ENCODE data around the gene TPTE.
"Not testable (repeated sequence)": the region's sequence is repeated elsewhere in the genome, so short reads cannot be mapped to it uniquely, and the experiment has no call there.

Gene TPTE

DNA sequence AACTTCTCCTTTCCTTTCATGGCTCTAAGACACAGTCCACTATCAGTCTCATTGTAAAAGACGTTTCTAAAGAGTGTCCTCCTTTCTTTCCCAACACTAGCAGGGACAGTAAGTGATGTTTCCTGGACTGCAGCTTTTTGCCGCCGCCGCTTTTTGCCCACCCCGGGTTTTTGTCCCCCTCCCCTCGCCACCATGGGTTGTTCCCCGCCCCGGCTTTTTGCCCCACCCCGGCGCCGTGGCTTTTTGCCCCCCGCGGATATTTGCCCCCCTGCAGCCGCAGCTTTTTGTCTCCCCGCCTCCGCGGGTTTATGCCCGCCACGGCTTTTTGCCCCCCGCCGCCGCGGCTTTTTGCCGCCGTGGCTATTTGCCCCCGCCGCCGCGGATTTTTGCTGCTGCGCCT is 95.2 kb downstream of the TPTE start:
- DNase-seq (ENCODE audit: low read depth in 1 of 2, low spot score in 1 of 2): no peak

DNA sequence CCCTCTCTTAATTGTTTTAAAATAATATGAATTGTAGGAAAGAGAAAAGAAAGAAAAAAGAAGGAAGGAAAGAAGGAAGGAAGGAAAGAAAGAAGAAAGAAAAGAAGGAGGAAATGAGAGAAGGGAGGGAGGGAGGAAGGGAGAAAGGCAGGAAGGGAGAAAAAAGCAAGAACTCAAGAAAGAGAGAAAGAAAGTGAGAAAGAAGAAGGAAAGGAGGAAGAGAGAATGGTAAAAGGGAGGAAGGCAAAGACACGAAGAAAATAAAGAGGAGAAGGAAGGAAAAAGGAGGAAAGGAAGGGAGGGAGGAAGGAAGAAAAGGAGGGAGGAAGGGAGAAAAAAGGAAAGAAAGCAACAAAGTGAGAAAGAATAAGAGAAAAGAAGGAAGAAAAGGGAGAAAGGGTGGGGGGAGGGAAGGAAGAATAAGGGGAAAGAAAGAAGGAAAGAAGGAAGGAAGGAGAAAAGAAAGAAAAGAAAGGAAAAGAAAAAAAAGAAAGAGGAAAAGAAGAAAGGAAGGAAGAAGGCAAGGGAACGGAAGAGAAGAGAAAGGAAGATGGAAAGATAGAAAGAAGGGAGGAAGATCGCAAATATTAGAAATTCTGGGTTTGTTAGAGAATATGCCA is 95.9 kb downstream of the TPTE start:
- not testable (repeated sequence) for DNase-seq (ENCODE audit: low read depth in 1 of 2, low spot score in 1 of 2)

DNA sequence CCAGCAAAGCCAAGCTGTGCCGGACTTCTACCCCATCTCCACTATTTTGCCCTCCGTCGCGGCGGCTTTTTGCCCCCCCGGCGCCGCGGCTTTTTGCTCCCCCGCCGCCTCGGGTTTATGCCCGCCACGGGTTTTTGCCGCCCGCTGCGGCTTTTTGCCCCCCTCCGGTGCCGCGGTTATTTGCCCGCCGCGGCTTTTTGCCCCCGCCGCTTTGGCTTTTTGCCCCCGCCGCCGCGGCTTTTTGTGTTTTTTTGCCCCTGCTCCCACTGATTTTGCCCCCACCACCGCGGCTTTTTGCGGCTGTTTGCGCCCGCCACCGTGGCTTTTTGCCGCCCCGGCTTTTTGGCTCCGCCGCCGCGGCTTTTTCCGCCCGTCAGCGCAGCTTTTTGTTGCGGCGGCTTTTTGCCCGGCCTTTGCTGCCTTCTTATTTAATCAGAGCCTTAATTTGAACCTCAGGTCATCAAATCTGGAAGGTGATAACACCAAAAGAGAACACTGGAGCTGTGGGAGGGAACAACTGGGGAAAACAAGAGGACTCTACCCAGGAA is 106.0 kb downstream of the TPTE start:
- DNase-seq (ENCODE audit: low read depth in 1 of 2, low spot score in 1 of 2): no peak

DNA sequence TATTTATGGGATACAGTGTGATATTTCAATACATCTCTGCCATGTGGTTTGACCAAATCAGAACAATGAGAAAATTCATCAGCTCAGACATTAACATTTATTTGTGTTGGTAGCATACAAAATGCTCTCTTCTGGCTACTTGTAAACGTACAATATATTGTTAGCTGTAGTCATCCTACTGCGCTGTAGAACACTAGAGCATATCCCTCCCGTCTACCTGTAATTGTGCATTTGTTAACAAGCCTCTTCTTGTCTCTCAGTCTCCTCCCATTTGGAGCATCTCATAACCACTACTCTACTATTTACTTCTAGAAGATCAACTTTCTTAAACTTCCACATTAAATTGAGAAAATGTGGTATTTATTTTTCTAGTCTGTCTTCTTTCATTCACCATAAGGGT is 107.9 kb downstream of the TPTE start:
- not testable (repeated sequence) for DNase-seq (ENCODE audit: low read depth in 1 of 2, low spot score in 1 of 2)

DNA sequence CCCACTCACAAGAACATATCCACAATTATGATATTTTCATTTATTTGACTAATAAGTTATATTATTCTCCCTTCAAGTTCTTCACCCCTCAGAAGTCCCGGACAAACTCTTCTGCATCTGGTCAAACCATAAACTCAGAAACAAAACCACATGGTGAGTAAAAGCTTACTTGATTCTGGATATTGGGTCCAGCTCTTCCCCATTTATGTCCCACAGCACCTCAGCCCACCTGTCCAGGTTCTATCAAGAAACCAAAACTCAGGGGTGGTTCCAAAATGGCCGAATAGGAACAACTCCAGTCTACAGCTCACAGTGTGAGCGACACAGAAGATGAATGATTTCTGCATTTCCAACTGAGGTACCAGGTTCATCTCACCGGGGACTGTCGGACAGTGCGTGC is 109.4 kb downstream of the TPTE start:
- DNase-seq (ENCODE audit: low read depth in 1 of 2, low spot score in 1 of 2): not testable (repeated sequence)

DNA sequence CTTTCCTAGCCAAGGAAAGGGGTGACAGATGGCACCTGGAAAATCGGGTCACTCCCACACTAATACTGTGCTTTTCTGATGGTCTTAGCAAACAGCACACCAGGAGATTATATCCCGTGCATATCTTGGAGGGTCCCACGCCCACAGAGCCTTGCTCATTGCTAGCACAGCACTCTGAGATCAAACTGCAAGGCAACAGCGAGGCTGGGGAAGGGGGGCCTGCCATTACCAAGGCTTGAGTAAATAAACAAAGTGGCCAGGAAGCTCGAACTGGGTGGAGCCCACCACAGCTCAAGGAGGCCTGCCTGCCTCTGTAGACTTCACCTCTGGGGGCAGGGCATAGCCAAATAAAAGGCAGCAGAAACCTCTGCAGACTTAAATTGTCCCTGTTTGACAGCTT is 109.9 kb downstream of the TPTE start:
- DNase-seq (ENCODE audit: low read depth in 1 of 2, low spot score in 1 of 2): not testable (repeated sequence)

DNA sequence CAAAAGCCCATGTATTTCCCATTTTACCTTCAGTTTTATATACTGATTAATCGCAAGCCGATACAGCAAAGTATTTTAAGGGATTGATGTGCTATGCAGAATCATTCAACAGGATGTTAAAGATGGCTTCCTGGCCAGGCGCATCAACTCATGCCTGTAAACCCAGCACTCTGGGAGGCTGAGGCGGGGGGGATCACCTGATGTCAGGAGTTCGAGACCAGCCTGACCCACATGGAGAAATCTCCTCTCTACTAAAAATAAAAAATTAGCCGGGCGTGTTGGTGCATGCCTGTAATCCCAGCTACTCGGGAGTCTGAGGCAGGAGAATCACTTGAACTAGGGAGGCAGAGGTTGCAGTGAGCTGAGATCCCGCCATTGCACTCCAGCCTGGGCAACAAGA is 116.8 kb downstream of the TPTE start:
- not testable (repeated sequence) for DNase-seq (ENCODE audit: low read depth in 1 of 2, low spot score in 1 of 2)

DNA sequence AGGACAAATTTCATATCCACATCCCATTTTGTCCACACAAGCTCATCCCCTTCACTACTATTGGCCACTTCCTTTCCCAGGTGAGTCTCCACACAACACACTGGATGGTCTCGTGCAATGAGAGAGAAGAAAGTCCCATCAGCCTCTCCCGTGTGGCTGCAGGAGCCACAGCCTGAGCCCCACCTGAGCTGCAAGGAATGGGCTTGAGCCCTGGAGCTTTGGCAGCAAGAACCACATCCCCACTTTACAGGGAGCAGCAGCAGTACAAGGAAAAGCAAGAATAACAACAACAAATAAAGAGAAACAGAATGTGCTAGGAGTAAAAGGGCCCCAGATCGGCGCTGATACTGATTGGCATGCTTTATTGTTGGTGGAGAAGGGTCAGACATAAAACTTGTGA is 117.7 kb downstream of the TPTE start:
- DNase-seq (ENCODE audit: low read depth in 1 of 2, low spot score in 1 of 2): no peak

DNA sequence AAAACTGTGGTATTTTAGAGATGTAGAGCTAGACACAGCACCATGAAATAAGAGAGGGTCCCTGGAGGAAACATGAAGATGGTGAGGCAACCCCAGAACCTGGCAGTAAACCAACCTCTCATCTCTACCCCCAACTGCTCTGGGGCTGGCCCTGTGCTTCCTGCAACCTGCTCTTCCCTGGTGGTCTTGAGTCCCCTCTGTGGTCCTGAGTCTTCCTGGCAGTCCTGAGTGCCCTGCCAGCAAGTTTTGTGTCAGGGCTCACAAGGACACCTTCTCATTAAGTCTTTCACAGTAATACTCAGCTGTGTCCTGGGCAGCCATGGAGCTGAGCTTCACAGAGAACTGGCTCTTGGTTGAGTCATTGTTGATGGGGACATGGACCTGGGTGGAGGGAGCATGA is 118.4 kb downstream of the TPTE start:
- DNase-seq (ENCODE audit: low read depth in 1 of 2, low spot score in 1 of 2): not testable (repeated sequence)

DNA sequence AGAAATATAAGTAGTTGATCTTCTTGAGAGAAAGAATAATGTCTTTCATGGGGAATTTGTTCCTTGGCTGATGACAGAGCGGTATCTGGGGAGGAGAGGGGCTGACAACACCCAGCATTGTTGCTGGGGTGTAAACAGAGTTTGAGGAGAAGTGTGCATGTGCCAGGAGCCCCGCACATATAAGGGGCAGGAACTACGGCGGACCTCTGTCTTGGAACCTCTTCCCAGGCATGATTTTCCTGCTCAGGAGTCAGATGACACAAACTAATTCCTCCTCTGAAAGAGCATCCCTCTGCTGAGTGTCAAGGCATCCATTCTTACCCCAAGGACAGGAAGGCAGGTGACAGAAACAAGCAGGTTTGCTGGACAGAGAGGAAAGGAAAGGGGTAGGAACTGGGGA is 119.1 kb downstream of the TPTE start:
- DNase-seq (ENCODE audit: low read depth in 1 of 2, low spot score in 1 of 2): no peak

DNA sequence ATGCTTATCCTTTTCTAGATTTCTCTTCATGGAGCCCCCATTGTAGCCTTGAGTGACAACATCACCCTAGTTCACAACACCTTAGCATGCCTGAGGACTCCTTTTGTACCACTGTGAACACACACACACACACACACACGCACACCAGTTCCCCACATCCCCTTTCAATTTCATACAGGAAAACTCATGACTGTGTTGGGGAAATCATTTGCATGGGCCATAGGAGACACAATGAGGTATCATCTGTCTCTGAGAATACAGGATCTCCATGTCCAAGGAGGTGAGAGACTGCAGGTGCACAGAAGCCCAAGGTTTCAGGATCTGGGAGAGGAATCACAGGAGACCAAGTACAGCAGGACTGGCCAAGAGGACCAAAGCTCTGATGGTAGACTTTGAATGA is 119.7 kb downstream of the TPTE start:
- no peak for DNase-seq (ENCODE audit: low read depth in 1 of 2, low spot score in 1 of 2)

DNA sequence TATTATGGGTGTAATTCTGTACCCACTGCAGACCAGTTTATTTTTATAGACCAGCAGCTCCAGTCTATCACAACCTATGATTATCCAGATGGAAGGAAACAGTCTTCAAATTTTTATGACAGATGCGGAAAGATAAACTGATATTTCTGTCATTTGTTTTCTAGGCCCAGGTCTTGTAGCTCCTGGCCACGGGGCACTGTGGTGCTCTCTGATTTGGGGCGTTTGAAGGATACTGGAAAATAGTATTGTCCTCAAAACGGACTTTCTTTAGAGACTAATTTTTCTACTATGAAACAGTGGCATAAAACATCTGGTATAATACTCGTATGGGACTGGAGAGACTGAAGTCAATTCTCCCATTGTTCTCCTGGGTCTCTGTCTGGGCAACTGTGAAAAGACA is 124.3 kb downstream of the TPTE start:
- not testable (repeated sequence) for DNase-seq (ENCODE audit: low read depth in 1 of 2, low spot score in 1 of 2)

DNA sequence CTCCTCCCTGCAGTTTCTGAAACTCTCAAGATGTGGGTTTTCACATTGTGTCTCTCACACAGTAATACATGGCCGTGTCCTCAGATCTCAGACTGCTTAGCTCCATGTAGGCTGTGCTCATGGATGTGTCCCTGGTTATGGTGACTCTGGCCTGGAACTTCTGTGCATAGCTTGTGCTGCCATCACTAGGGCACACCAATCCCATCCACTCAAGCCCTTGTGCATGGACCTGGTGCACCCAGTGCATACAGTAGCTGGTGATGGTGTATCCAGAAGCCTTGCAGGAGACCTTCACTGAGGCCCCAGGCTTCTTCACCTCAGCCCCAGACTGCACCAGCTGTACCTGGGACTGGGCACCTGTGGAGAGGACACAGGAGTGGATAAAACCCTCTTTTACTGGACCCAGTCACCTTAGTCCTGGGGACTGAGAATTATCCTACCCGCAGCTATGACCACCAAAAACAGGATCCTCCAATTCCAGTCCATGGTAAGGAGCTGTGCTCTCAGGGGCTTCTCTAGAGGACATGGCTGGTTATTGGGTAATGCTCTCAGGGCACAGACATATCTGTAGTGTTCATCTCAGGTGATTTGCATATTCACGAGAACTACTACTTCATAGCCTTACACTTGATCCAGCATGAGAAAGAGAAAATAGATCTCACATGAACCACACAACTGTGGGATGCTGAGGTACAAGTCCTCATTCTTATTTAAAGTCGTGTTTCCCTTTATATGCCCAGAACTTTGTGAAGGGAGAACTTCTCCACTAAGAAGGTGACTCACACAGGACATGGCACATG is 128.2 kb downstream of the TPTE start:
- not testable (repeated sequence) for DNase-seq (ENCODE audit: low read depth in 1 of 2, low spot score in 1 of 2)

DNA sequence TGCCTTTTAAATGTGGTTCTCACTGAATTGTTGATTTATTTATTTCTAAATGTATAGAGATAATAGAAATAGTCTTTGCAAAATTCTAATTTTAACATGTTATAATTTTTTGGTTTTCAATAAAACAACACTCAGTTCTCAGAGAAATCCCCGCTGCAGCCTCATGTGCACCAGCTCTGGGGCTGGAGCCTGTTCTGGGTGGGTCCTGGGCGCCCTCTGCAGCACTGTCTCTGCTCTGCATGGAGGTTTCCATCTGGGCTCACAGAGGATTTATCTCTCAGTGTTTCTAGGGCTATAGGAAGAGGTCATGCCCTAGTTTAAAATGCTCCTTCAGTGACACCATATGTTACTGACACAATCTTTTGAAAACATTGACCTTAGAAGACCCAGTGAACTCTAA is 128.9 kb downstream of the TPTE start:
- not testable (repeated sequence) for DNase-seq (ENCODE audit: low read depth in 1 of 2, low spot score in 1 of 2)
